HepG2 (cell line): Measurements from ENCODE around the gene RPS5. TPM values are rescaled to one million over a fixed set of nuclear protein-coding genes. Genes with fewer than 3 reads are reported as not detected.

Experiments
- BATF2 ChIP-seq: sonication (generic); formaldehyde crosslinking; IDR thresholded peaks from 2 replicates; pipeline ENCODE4 v1.8.0; 2022; ENCODE audit warnings: mild to moderate bottlenecking, missing genetic modification reagents, moderate library complexity
- BCL3 ChIP-seq: sonication (generic); formaldehyde crosslinking; IDR thresholded peaks from 2 replicates; pipeline ENCODE4 v1.5.1; 2020; ENCODE audit warnings: mild to moderate bottlenecking, missing genetic modification reagents, moderate library complexity
- ELF3 ChIP-seq: IDR thresholded peaks from 2 replicates; pipeline ENCODE4 v1.6.1; 2016; ENCODE audit warnings: missing genetic modification reagents, missing compliant biosample characterization
- FOXA3 ChIP-seq: IDR thresholded peaks from 2 replicates; pipeline ENCODE4 v1.6.1; 2016; ENCODE audit warnings: missing genetic modification reagents, missing compliant biosample characterization
- RBFOX2 ChIP-seq: fragments of 200-400 bp; formaldehyde crosslinking; IDR thresholded peaks from 2 replicates; pipeline ENCODE4 v1.6.1; 2017; ENCODE audit warnings: low read depth, mild to moderate bottlenecking, low read length
- SP140L ChIP-seq: sonication (generic); formaldehyde crosslinking; IDR thresholded peaks from 2 replicates; pipeline ENCODE4 v1.4.0; 2020; ENCODE audit warnings: missing genetic modification reagents, borderline replicate concordance
- TCF7L2 ChIP-seq: IDR thresholded peaks from 2 replicates; pipeline ENCODE4 v1.6.1; 2011; ENCODE audit warnings: mild to moderate bottlenecking, low read depth, low read length, moderate library complexity
- TEAD3 ChIP-seq: optimal IDR thresholded peaks from 2 replicates; pipeline ENCODE3; 2016; ENCODE audit warnings: borderline replicate concordance
- ZBTB7B ChIP-seq: sonication (generic); formaldehyde crosslinking; IDR thresholded peaks from 2 replicates; pipeline ENCODE4 v1.4.0; 2020; ENCODE audit warnings: missing genetic modification reagents
- ZFP36L2 ChIP-seq: sonication (generic); formaldehyde crosslinking; IDR thresholded peaks from 2 replicates; pipeline ENCODE4 v1.4.0; 2020; ENCODE audit warnings: missing genetic modification reagents
- ZNF136 ChIP-seq: sonication (generic); formaldehyde crosslinking; IDR thresholded peaks from 2 replicates; pipeline ENCODE4 v1.8.1; 2022; ENCODE audit warnings: low read depth, mild to moderate bottlenecking, moderate library complexity, missing genetic modification reagents
- ZNF281 ChIP-seq: sonication (generic); formaldehyde crosslinking; IDR thresholded peaks from 2 replicates; pipeline ENCODE4 v1.4.0; 2020; ENCODE audit warnings: missing genetic modification reagents, borderline replicate concordance
- ZNF329 ChIP-seq: sonication (generic); formaldehyde crosslinking; IDR thresholded peaks from 2 replicates; pipeline ENCODE4 v1.9.0; 2021; ENCODE audit warnings: low read depth, mild to moderate bottlenecking, missing genetic modification reagents
- ZNF343 ChIP-seq: sonication (generic); formaldehyde crosslinking; IDR thresholded peaks from 2 replicates; pipeline ENCODE4 v1.4.0; 2020; ENCODE audit warnings: mild to moderate bottlenecking, missing genetic modification reagents
- ZNF766 ChIP-seq: sonication (generic); formaldehyde crosslinking; IDR thresholded peaks from 2 replicates; pipeline ENCODE4 v1.5.0; 2020; ENCODE audit warnings: missing genetic modification reagents, borderline replicate concordance
- ZNF83 ChIP-seq: sonication (generic); formaldehyde crosslinking; IDR thresholded peaks from 2 replicates; pipeline ENCODE4 v1.4.0; 2020; ENCODE audit warnings: missing genetic modification reagents, mild to moderate bottlenecking, borderline replicate concordance
- polyA plus RNA-seq, 8 experiments: library from polyadenylated mRNA; depleted of rRNA in 3 of 8; stranded (reverse) in 7 of 8; unstranded in 1 of 8; fragments of >200 nt; fragmentation: Illumina TruSeq in 4 of 8; extraction: Trizol in 4 of 8; gene quantifications; 2 replicates each; pipeline versions ENCODE4 v1.2.1 to v1.2.3, GENCODE V29; 2011 to 2016; ENCODE audit warnings: low read depth in 4 of 8, missing spikeins in 1 of 8, mixed read lengths in 1 of 8; ENCODE audit not compliant: insufficient read depth in 1 of 8
- total RNA-seq, 5 experiments: library from RNA; depleted of rRNA; stranded (reverse); fragments of >200 nt; fragmentation: Illumina TruSeq; extraction: Trizol; gene quantifications; 2 replicates each; pipeline ENCODE4 v1.2.3, GENCODE V29; 2016; ENCODE audit warnings: low read depth in 1 of 5
- TF ChIP-seq, protein P1 (sequence below): sonication (generic); formaldehyde crosslinking; IDR thresholded peaks from 2 replicates; pipeline ENCODE4 v1.4.0; 2020; ENCODE audit warnings: missing genetic modification reagents
- TF ChIP-seq, protein P2 (sequence below): sonication (generic); formaldehyde crosslinking; IDR thresholded peaks from 2 replicates; pipeline ENCODE4 v1.4.0; 2020; ENCODE audit warnings: missing genetic modification reagents
- TF ChIP-seq, protein P3 (sequence below): sonication (generic); formaldehyde crosslinking; IDR thresholded peaks from 2 replicates; pipeline ENCODE4 v1.4.0; 2020; ENCODE audit warnings: missing genetic modification reagents
- TF ChIP-seq, protein P4 (sequence below): sonication (generic); formaldehyde crosslinking; IDR thresholded peaks from 2 replicates; pipeline ENCODE4 v1.4.0; 2020; ENCODE audit warnings: missing genetic modification reagents

The RPS5 gene
- total and polyA plus RNA-seq, 2 of the 13 experiments (the other 11 are each of a cell fraction or from before 2014, with no cell fraction given), result 1,544 to 4,408 TPM

DNA sequence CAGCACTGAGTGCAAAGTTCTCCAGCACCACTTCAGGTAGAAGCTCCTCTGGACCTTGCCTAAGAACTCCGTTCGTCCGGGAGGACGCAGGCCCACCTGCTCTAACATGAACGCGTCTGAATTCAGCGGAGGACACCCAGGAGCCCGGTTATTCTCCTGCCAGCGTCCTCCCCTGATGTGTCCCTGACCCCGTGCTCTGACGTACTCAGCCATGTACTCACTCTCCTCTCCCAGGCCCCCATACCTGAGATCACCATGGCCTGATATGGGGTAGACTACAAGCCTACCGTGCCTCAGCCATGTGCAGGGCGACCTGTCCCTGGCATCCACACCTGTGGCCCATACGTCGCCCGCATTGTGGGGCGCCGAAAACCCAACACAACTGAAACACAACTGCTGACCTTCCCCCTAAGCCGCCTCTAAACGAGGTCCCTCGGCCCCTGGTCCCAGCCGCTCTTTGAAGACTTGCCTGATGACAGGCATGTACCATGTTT, 20.6 kb downstream of the RPS5 start (continued):
- TF ChIP-seq ZNF766 (CRISPR knock-in tag) (no peak), FOXA3 (CRISPR knock-in tag) (no peak), ZNF343 (no peak), ZNF83 (no peak), TCF7L2 (no peak), TEAD3 (CRISPR knock-in tag) (peak; percentile 21), ZFP36L2 (CRISPR knock-in tag) (no peak), ZNF281 (CRISPR knock-in tag) (no peak), ZBTB7B (peak; percentile 20; the same call in 1 of the 2 replicates), BCL3 (no peak), ZNF329 (no peak), RBFOX2 (no peak), SP140L (CRISPR knock-in tag) (no peak), ELF3 (0 out of 2 replicates have a peak, but pooled peaks have one; percentile 11), BATF2 (CRISPR knock-in tag) (no peak), ZNF136 (CRISPR knock-in tag) (no peak)
- TF ChIP-seq, protein P1, sequence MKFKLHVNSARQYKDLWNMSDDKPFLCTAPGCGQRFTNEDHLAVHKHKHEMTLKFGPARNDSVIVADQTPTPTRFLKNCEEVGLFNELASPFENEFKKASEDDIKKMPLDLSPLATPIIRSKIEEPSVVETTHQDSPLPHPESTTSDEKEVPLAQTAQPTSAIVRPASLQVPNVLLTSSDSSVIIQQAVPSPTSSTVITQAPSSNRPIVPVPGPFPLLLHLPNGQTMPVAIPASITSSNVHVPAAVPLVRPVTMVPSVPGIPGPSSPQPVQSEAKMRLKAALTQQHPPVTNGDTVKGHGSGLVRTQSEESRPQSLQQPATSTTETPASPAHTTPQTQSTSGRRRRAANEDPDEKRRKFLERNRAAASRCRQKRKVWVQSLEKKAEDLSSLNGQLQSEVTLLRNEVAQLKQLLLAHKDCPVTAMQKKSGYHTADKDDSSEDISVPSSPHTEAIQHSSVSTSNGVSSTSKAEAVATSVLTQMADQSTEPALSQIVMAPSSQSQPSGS (CRISPR knock-in tag), result no peak
- TF ChIP-seq, protein P2, sequence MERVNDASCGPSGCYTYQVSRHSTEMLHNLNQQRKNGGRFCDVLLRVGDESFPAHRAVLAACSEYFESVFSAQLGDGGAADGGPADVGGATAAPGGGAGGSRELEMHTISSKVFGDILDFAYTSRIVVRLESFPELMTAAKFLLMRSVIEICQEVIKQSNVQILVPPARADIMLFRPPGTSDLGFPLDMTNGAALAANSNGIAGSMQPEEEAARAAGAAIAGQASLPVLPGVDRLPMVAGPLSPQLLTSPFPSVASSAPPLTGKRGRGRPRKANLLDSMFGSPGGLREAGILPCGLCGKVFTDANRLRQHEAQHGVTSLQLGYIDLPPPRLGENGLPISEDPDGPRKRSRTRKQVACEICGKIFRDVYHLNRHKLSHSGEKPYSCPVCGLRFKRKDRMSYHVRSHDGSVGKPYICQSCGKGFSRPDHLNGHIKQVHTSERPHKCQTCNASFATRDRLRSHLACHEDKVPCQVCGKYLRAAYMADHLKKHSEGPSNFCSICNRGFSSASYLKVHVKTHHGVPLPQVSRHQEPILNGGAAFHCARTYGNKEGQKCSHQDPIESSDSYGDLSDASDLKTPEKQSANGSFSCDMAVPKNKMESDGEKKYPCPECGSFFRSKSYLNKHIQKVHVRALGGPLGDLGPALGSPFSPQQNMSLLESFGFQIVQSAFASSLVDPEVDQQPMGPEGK (CRISPR knock-in tag), result peak; percentile 19; the same call in 1 of the 2 replicates
- TF ChIP-seq, protein P3, sequence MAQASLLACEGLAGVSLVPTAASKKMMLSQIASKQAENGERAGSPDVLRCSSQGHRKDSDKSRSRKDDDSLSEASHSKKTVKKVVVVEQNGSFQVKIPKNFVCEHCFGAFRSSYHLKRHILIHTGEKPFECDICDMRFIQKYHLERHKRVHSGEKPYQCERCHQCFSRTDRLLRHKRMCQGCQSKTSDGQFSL, result no peak
- TF ChIP-seq, protein P4, sequence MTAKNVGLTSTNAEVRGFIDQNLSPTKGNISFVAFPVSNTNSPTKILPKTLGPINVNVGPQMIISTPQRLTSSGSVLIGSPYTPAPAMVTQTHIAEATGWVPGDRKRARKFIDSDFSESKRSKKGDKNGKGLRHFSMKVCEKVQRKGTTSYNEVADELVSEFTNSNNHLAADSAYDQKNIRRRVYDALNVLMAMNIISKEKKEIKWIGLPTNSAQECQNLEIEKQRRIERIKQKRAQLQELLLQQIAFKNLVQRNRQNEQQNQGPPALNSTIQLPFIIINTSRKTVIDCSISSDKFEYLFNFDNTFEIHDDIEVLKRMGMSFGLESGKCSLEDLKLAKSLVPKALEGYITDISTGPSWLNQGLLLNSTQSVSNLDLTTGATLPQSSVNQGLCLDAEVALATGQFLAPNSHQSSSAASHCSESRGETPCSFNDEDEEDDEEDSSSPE (CRISPR knock-in tag), result no peak
